CD4-positive, CD25-positive, alpha-beta regulatory T cell (primary cell): ENCODE measurements around the gene ASPM. TPM values are rescaled to one million over a fixed set of nuclear protein-coding genes. Genes with fewer than 3 reads are reported as not detected.
"Not testable (repeated sequence)": the region's sequence is repeated elsewhere in the genome, so short reads cannot be mapped to it uniquely, and the experiment has no call there.

Experiments
- ATAC-seq, 2 donors: fragments of 150-1000 bp; cut with Tn5 transposase; one replicate each; pipeline ENCODE4 v1.10.0; 2021; ENCODE audit warnings: low read depth in 2 of 2, moderate number of reproducible peaks in 2 of 2, moderate library complexity in 1 of 2
- DNase-seq, 3 donors: peaks; one replicate each; pipeline versions ENCODE4 v3.0.0 to v3.0.0-alpha.2; 2012 to 2022; ENCODE audit warnings: mixed read lengths in 1 of 3
- H3K27ac ChIP-seq: one replicate; pipeline ENCODE4 v1.7.0; 2013; ENCODE audit warnings: mild to moderate bottlenecking, low read length; ENCODE audit not compliant: insufficient read depth, poor library complexity, severe bottlenecking
- H3K27me3 ChIP-seq: one replicate; pipeline ENCODE4 v1.7.0; 2013; ENCODE audit warnings: low read length; ENCODE audit not compliant: control insufficient read depth, insufficient read depth
- H3K36me3 ChIP-seq: one replicate; pipeline ENCODE4 v1.7.0; 2013; ENCODE audit warnings: mild to moderate bottlenecking, low read length, moderate library complexity; ENCODE audit not compliant: control insufficient read depth, insufficient read depth
- H3K4me1 ChIP-seq: 2 replicates; pipeline ENCODE4 v1.7.0; 2013; ENCODE audit warnings: mild to moderate bottlenecking, low read length; ENCODE audit not compliant: insufficient read depth, control insufficient read depth, poor library complexity, severe bottlenecking
- H3K4me3 ChIP-seq: one replicate; pipeline ENCODE4 v1.7.0; 2013; ENCODE audit warnings: low read depth, mild to moderate bottlenecking, low read length, moderate library complexity
- H3K9me3 ChIP-seq, 2 experiments: 1 replicate in 1 of 2; 2 replicates in 1 of 2; pipeline ENCODE4 v1.7.0; 2013; ENCODE audit warnings: low read length in 2 of 2, mild to moderate bottlenecking in 1 of 2, moderate library complexity in 1 of 2; ENCODE audit not compliant: control insufficient read depth in 2 of 2
- H3K27ac Mint-ChIP-seq, 3 donors: one replicate each; pipeline ENCODE4 v1.8.0; 2020 to 2022; ENCODE audit warnings: mild to moderate bottlenecking in 3 of 3, mixed read lengths in 3 of 3, moderate library complexity in 2 of 3
- H3K27me3 Mint-ChIP-seq: one replicate; pipeline ENCODE4 v1.8.0; 2022; ENCODE audit warnings: mild to moderate bottlenecking, mixed read lengths
- H3K36me3 Mint-ChIP-seq: one replicate; pipeline ENCODE4 v1.8.0; 2020; ENCODE audit warnings: mixed read lengths
- H3K4me1 Mint-ChIP-seq, 4 donors: one replicate each; pipeline ENCODE4 v1.8.0; 2020 to 2022; ENCODE audit warnings: mixed read lengths in 4 of 4, mild to moderate bottlenecking in 1 of 4
- H3K4me3 Mint-ChIP-seq, 4 donors: one replicate each; pipeline ENCODE4 v1.8.0; 2020 to 2022; ENCODE audit warnings: mild to moderate bottlenecking in 4 of 4, mixed read lengths in 4 of 4, moderate library complexity in 3 of 4
- H3K9me3 Mint-ChIP-seq, 7 donors: one replicate each; pipeline ENCODE4 v1.8.0; 2020 to 2022; ENCODE audit warnings: mixed read lengths in 7 of 7, mild to moderate bottlenecking in 3 of 7, moderate library complexity in 2 of 7
- polyA plus RNA-seq, 4 donors: library from polyadenylated mRNA; unstranded; fragments of 300-500 nt; fragmentation: Illumina TruSeq; gene quantifications; one replicate each; pipeline ENCODE4 v1.2.3, GENCODE V29; 2021
- total RNA-seq: library from RNA; stranded (reverse); gene quantifications from one replicate; pipeline ENCODE4 v1.2.3, GENCODE V29; 2022

The ASPM gene
- total and polyA plus RNA-seq, 5 donors from 2014 or later = 0.37 to 3.2 (median 0.62) TPM

GRCh38 chr1:197042676-197043341, 103.7 kb downstream of the ASPM start:
- H3K36me3 Mint-ChIP-seq = no peaks in the 10 kb centered on the region
- Histone ChIP-seq H3K9me3 (no peaks in the 10 kb centered on the region), H3K27me3 (no peaks in the 10 kb centered on the region), H3K27ac (no peak overlapping the region), H3K4me1 (no peaks in the 10 kb centered on the region), H3K4me3 (no peak overlapping the region), H3K36me3 (no peaks in the 10 kb centered on the region)
- H3K27ac Mint-ChIP-seq = no peak overlapping the region
- no peak for ATAC-seq
- no peak for DNase-seq
- H3K9me3 Mint-ChIP-seq = peaks cover 0 to 3% (median 0%) of the 10 kb centered on the region in 7 donors
- no peaks in the 10 kb centered on the region for H3K4me1 Mint-ChIP-seq
- peaks cover 5% of the 10 kb centered on the region for H3K27me3 Mint-ChIP-seq
- no peak overlapping the region for H3K4me3 Mint-ChIP-seq

DNA sequence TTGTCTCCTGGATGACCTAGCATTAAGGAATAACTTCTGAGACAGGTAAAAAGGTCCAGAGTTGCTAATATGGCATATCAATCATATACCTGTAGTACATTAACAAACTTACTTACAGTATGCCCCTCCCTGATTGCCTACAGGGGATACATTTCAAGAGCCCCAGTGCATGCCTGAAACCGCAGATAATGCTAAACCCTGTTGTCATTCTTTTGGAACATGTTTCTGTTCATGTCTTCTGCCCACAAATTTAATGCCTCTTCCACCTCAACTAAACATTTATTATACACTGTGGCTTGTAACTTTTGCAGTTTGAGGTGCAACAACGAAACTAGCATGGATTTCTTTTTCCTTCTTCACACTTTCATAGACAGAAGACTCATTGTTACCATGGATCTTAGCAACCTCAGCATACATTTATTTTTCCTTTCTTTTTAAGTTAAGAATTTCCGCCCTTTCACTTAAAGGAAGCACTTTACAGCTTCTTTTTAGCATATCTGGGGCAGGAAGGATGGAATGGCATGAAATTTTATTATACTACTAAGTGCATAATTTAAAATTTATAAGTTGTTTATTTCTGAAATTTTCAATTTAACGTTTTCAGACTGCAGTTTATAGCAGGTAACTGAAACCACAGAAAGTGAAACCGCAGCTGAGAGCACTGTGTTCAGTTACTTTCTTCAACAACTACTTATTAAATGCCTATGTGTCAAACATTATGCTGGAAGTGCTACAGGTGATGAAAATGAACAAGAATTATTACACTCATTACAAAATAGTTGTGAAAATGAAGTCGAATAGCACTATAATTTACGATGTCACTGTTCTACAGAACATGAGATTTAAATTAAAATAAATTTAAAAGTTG, 104.7 kb downstream of the ASPM start:
- ATAC-seq (no peak), DNase-seq (peak in 1 of 3 donors; percentile 4)
- H3K36me3 Mint-ChIP-seq = no peaks in the 10 kb centered on the region
- Histone ChIP-seq H3K36me3 (no peaks in the 10 kb centered on the region), H3K27ac (no peak overlapping the region), H3K9me3 (no peaks in the 10 kb centered on the region), H3K27me3 (no peaks in the 10 kb centered on the region), H3K4me3 (no peak overlapping the region), H3K4me1 (no peaks in the 10 kb centered on the region)
- H3K4me1 Mint-ChIP-seq = no peaks in the 10 kb centered on the region
- H3K27ac Mint-ChIP-seq = no peak overlapping the region
- no peak overlapping the region for H3K4me3 Mint-ChIP-seq
- H3K27me3 Mint-ChIP-seq = peaks cover 5% of the 10 kb centered on the region
- H3K9me3 Mint-ChIP-seq = peaks cover 0 to 3% (median 0%) of the 10 kb centered on the region in 7 donors

- peaks cover 5% of the 10 kb centered on the region for H3K27me3 Mint-ChIP-seq
- no peaks in the 10 kb centered on the region for H3K4me1 ChIP-seq
- H3K4me1 Mint-ChIP-seq = no peaks in the 10 kb centered on the region
- no peaks in the 10 kb centered on the region for H3K9me3 ChIP-seq
- H3K27ac Mint-ChIP-seq = no peak overlapping the region
- ATAC-seq (no peak), DNase-seq (no peak)
- no peaks in the 10 kb centered on the region for H3K36me3 ChIP-seq
- H3K27ac ChIP-seq = no peak overlapping the region
- peaks cover 0 to 7% (median 0%) of the 10 kb centered on the region in 7 donors for H3K9me3 Mint-ChIP-seq
- H3K27me3 ChIP-seq = peaks cover 2% of the 10 kb centered on the region
- H3K4me3 Mint-ChIP-seq = no peak overlapping the region
- no peaks in the 10 kb centered on the region for H3K36me3 Mint-ChIP-seq
- H3K4me3 ChIP-seq = no peak overlapping the region
These were observed 109.6 kb downstream of the ASPM start for GRCh38 chr1:197036861-197037260.

DNA sequence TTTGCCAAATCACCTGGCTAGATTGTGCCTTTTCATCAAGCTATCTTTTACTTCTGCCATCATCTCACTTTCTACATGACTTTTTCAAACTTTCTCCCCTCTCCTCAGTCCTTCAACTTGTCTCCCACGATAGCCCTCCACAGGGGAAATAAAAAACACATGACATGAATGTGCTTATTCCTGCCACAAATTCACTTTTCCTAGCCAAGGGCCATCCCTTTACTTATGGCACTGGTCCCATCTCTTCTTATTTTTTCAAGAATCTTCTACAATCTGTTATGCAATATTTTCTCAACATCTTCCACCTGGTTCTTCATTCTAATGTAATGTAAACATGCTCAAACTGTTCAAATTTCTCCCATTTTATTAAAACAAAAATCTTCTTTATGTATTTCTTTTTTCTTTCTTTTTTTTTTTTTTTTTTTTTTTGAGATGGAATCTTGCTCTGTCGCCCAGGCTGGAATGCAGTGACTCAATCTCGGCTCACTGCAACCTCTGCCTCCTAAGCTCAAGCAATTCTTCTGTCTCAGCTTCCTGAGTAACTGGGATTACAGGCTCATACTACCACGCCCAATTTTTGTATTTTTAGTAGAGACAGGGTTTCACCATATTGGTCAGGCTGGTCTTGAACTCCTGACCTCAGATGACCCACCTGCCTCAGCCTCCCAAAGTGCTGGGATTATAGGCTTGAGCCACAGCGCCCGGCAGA, 111.7 kb downstream of the ASPM start:
- not testable (repeated sequence) for H3K27me3 Mint-ChIP-seq, H3K4me1 Mint-ChIP-seq, H3K36me3 Mint-ChIP-seq, ATAC-seq, H3K27ac ChIP-seq, H3K4me3 ChIP-seq, DNase-seq, H3K27ac Mint-ChIP-seq, H3K4me3 Mint-ChIP-seq, H3K4me1 ChIP-seq, H3K9me3 Mint-ChIP-seq, H3K27me3 ChIP-seq, H3K36me3 ChIP-seq, H3K9me3 ChIP-seq

Other genes starting within 250 kb of the ASPM start
- gene CFHR2, start 202.9 kb downstream of the ASPM start, total RNA-seq = not detected
- not detected for gene CFHR2, start 202.9 kb downstream of the ASPM start, polyA plus RNA-seq
- gene CFHR5, start 169.1 kb downstream of the ASPM start, total RNA-seq = not detected
- not detected for gene CFHR5, start 169.1 kb downstream of the ASPM start, polyA plus RNA-seq
- gene F13B, start 79.4 kb downstream of the ASPM start, total RNA-seq = not detected
- gene F13B, start 79.4 kb downstream of the ASPM start, polyA plus RNA-seq = not detected
- 11.7 TPM for gene ZBTB41, start 54.6 kb upstream of the ASPM start, total RNA-seq
- 1 to 10 TPM; 2.4 to 3.7 (median 3.0) TPM for gene ZBTB41, start 54.6 kb upstream of the ASPM start, polyA plus RNA-seq
- not detected for gene CRB1, start 121.6 kb upstream of the ASPM start, total RNA-seq
- not detected for gene CRB1, start 121.6 kb upstream of the ASPM start, polyA plus RNA-seq